Measurements from ENCODE around the gene ARHGEF18. TPM values are rescaled to one million over a fixed set of nuclear protein-coding genes. Genes with fewer than 3 reads are reported as not detected.
A peak's percentile ranks its signal among the peaks of the same experiment; 100 is the strongest.
"Not testable (repeated sequence)": the region's sequence is repeated elsewhere in the genome, so short reads cannot be mapped to it uniquely, and the experiment has no call there.

The ARHGEF18 gene
- 16.8 and 19.4 TPM in 2 replicates for total RNA-seq

- DNase-seq (ENCODE audit: low read depth in 2 of 2) = no peak
Observed at GRCh38 chr19:7348587-7349230, at the start of gene ARHGEF18. Gene ARHGEF18 (plus strand): TSS chr19:7348937. CDS start chr19:7362891, 13,954 bp downstream.

- no peak for DNase-seq (ENCODE audit: low read depth in 2 of 2)
Observed at GRCh38 chr19:7301525-7301924, 47.2 kb upstream of the ARHGEF18 start.

- DNase-seq (ENCODE audit: low read depth in 2 of 2) = no peak
Observed at GRCh38 chr19:7303470-7303869, 45.3 kb upstream of the ARHGEF18 start.

DNA sequence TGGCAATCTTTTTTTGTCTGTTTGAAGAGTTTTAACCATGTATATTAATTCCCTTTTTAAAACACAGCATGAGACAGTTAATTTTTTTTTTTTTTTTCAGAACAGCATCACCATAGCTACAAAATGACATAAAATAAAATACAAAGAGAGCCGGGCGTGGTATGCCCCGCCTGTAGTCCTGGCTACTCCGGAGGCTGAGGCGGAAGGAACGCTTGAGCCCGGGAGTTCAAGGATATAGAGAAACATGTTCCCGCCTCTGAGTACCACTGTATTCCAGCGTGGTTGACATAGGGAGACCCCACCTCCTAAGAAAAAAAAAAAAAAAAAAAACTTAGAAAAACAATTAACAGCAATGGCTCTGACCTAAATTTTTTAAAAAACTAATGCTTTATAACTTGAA is 44.5 kb upstream of the ARHGEF18 start:
- DNase-seq (ENCODE audit: low read depth in 2 of 2) = no peak

DNA sequence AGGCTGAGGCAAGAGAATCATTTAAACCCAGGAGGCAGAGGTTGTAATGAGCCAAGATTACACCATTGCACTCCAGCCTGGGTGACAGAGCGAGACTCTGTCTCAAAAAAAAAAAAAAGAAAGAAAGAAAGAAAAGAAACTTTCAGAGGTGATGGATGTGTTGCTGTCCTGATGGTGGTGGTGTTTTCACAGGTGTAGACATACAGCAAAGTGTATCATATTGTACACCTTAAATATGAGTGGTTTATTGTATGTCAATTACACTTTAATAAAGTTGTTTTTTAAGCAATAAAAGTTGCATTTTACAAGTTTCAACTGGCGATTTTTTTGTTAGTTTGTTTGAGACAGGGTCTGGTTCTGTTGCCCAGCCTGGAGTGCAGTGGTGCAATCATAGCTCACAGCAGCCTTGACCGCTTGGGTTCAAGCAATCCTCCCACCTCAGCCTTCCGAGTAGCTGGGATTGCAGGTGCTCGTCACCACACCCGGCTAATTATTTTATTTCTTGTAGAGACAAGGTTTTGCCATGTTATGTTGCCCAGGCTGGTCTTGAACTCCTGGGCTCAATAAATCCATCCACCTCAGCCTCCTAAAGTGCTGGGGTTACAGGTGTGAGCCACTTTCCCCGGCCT is 41.0 kb upstream of the ARHGEF18 start:
- DNase-seq (ENCODE audit: low read depth in 2 of 2) = no peak

GRCh38 chr19:7308327-7308726 is 40.4 kb upstream of the ARHGEF18 start:
- DNase-seq (ENCODE audit: low read depth in 2 of 2) = not testable (repeated sequence)

DNA sequence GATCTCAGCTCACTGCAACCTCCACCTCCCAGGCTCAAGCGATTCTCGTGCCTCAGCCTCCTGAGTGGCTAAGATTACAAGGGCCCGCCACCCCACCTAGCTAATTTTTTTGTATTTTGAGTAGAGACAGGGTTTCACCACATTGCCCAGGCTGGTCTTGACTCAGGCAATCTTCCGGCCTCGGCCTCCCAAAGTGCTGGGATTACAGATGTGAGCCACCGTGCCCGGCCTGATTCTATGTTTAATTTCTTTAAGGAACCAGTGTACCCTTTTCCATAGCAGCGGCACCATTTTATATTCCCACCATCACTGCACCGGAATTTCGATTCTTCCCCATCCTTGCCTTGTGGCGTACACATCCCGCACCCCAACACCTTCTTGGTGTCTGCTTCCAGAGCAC is 36.8 kb upstream of the ARHGEF18 start:
- DNase-seq (ENCODE audit: low read depth in 2 of 2) = no peak

GRCh38 chr19:7312816-7313215 is 35.9 kb upstream of the ARHGEF18 start:
- DNase-seq (ENCODE audit: low read depth in 2 of 2) = no peak

DNA sequence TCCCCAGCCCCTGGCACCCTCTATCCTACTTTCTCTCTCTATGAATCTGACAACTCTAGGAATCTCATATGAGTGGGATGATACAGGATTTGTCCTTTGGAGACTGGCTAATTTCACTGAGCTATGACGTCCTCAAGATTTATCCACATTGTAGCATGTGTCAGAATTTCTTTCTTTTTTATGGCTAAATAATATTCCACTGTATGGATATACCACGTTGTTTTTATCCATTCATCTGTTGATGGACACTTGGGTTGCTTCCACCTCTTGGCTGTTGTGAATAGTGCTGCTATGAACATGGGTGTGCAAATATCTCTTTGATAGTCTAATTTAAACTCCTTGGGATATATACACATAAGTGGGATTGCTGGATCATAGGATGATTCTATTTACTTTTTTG is 30.6 kb upstream of the ARHGEF18 start:
- DNase-seq (ENCODE audit: low read depth in 2 of 2) = no peak

DNA sequence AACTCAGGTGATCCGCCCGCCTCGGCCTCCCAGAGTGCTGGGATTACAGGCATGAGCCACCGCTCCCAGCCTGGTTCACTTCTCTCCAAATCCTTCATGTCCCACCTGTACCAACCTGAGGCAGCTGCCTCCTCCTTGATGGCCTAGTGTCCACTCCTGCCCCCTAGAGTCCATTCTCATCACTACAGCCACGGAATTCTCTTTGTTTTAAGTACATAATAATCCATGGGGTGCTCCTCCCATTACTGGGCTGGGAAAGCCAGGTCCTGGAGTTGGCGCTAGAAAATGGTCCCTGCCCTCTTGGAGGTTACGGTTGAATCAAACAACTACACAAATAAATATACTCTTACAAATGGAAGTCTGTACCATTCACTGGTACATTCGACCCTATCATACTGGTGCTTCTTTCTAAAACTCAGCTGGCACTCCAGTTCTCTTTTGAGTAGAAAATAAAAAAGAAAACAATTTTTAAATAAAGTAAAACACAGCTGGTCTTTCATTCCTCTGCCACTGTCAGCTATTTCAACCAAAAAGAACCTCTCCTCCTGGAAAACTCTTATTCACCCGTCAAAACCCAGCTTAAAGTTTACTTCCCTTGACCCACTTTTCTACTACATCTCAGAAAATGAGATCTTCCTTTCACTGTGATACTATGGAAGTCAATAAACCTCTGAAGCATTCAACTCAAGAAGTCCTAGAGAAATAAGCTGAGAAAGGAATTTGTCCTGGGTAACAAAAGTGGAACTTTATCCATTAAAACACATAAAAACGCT is 22.4 kb upstream of the ARHGEF18 start:
- DNase-seq (ENCODE audit: low read depth in 2 of 2) = peak; percentile 36 to 48

GRCh38 chr19:7327802-7328201 is 20.9 kb upstream of the ARHGEF18 start:
- no peak for DNase-seq (ENCODE audit: low read depth in 2 of 2)

GRCh38 chr19:7328647-7329046 is 20.1 kb upstream of the ARHGEF18 start:
- no peak for DNase-seq (ENCODE audit: low read depth in 2 of 2)

GRCh38 chr19:7331446-7331845 is 17.3 kb upstream of the ARHGEF18 start:
- DNase-seq (ENCODE audit: low read depth in 2 of 2) = no peak

DNA sequence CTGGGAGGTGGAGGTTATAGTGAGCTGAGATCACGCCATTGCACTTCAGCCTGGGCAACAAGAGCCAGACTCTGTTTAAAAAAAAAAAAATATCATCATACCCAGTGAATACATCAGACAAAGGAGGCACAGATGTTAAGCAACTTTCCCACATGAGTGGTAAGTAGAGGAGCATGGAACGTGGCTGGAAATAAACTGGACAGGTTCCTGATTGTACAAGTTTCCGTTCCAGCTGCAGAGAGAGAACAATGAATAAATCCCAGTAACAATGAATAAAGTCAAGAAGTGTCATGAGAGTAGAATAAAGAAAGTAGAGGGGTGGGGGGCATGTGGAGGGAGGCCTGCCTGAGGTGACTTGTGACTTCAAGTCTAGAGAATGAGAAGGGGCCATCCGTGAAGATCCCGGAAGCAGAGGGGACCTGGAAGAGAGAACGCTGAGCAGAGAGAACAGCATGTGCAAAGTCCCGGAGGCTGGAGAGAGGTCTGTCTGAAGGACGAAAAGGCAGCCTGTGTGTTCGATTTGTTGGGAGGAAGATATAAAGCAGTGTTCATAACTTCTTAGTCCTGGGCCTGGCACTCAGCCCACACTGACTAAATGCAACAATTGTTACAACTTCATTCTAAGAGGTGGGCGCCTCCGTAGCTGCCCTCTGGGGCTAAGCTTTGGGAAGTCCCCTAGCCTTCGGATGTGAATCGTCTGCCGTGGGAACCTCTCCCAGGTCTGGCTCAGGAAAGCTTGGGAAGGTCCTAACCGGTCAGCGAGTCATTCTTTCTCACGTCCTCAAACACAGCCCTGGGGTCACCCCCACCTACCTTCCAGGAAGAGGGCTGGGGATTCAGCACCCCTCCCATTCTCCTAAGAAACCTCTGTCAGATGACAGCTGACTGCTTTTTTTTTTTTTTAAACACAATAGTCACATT is 15.3 kb upstream of the ARHGEF18 start:
- peak; percentile 78 to 87 for DNase-seq (ENCODE audit: low read depth in 2 of 2)

- DNase-seq (ENCODE audit: low read depth in 2 of 2) = no peak
Observed at GRCh38 chr19:7336321-7336973, 12.3 kb upstream of the ARHGEF18 start.

DNA sequence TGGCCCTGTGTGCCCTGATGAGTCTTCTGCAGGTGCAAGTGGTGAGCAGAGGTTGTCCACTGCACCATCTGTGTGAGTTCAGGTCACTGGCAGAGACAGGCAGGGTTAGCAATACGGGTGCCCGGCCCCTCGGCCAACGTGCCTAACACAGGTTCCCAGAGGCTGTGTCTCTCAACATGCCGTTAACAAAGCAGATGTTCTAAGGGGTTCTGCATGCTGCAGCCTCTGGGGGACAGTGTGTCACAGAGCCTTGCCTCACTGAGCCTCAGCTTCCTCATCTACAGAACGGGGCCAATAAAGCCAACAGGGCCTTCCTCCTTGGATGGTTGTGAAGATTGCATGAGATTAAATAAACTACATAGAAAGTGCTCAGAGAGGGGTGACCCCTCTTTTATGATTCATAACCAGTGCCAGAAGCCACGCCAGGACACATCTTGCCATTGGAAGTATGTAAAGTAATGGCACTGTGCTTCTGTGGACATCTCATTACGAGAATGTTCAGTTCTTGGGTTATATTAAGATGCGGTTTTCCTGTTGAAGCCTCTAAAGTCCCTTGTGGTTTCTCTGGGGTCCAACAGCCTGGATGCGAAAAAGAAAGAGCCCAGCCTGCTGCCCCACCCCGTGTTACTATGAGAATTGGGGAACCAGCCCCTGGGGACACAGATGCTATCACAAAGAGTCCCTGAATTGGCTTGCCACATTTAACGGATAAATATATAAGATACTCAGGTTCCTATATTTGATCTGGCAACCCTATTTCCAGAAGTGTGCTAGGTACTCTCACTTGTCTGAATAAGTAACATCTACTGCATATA is 11.2 kb upstream of the ARHGEF18 start:
- no peak for DNase-seq (ENCODE audit: low read depth in 2 of 2)

DNA sequence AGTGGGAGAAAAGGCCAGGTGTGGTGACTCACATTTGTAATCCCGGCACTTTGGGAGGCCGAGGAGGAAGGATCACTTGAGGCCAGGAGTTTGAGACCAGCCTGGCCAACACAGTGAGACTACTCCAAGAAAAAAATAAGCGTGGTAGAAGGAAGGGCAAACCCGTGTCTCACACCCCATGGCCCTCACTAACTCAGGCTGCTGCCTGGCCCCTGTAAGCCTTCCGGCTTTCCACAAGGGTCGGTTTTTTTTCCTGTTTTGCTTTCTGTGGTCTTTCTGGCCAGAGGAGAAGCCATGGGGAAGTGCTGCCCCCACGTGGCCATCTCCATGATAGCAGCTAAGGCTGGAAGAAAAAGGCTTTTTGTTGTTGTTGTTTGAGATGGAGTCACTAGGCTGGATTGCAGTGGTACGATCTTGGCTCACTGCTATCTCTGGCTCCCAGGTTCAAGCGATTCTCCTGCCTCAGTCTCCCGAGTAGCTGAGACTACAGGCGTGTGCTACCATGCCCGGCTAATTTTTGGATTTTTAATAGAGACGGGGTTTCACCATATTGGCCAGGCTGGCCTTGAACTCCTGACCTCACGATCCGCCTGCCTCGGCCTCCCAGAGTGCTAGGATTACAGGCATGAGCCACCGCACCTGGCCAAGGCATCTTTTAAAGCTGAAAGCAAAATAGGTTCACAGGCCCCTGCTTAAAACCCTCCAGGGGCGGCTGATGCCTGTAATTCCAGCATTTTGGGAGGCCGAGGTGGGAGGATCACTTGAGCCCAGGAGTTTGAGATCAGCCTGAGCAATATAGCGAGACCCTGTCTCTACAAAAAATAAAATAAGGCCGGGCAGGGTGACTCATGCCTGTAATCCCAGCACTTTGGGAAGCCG is 7.5 kb upstream of the ARHGEF18 start:
- DNase-seq (ENCODE audit: low read depth in 2 of 2) = peak; percentile 75 to 79

DNA sequence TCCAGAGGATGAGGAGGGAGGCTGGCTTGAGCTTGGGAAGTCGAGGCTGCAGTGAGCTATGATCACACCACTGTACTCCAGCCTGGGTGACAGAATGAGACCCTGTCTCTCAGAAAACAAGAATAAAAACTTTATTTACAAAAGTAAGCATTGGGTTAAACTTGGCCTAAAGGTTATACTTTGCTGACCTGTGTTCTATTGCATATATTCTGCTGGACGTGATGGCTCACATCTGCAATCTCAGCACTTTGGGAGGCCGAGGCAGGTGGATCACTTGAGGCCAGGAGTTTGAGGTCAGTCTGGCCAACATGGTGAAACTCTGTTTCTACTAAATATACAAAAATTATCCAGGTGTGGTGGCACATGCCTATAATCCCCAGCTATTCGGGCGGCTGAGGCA is 6.6 kb upstream of the ARHGEF18 start:
- DNase-seq (ENCODE audit: low read depth in 2 of 2) = no peak

GRCh38 chr19:7346488-7346971 is 2.2 kb upstream of the ARHGEF18 start:
- no peak for DNase-seq (ENCODE audit: low read depth in 2 of 2)
